H1 (cell line): Measurements from ENCODE around the gene ARHGEF1. TPM values are rescaled to one million over a fixed set of nuclear protein-coding genes. Genes with fewer than 3 reads are reported as not detected.

ENCODE experiments used
- CTCF ChIA-PET: fragments of 300-600 bp; sonication (Branson Sonifier 250); formaldehyde crosslinking; loops from one replicate; lab custom pipeline; 2021; ENCODE audit not compliant: partially characterized antibody; lab: Charles Lee
- POLR2A ChIA-PET: fragments of 300-600 bp; sonication (Branson Sonifier 250); formaldehyde crosslinking; loops from one replicate; lab custom pipeline; 2021; ENCODE audit warnings: inconsistent platforms; ENCODE audit not compliant: partially characterized antibody; lab: Charles Lee
- DNase-seq, 2 experiments: peaks; one replicate each; pipeline versions ENCODE4 v3.0.0 to v3.0.0-alpha.2; 2010 to 2022; ENCODE audit warnings: low spot score in 2 of 2, low read depth in 1 of 2, mixed read lengths in 1 of 2
- FAIRE-seq: peaks from 2 replicates; lab custom pipeline; 2011; peaks lifted over from hg19 to GRCh38; lab: Jason Lieb, UNC
- H2AFZ ChIP-seq: 2 replicates; pipeline ENCODE4 v1.8.1; 2012; ENCODE audit warnings: low read length, inconsistent platforms
- H2AK5ac ChIP-seq: 2 replicates; pipeline ENCODE4 v1.6.1; 2013; ENCODE audit warnings: low read depth, low read length
- H2BK120ac ChIP-seq: replicated peaks from 2 replicates; pipeline ENCODE3; 2013; ENCODE audit warnings: low read depth, low read length, inconsistent platforms
- H2BK12ac ChIP-seq: 2 replicates; pipeline ENCODE4 v1.6.1; 2013; ENCODE audit warnings: low read depth, low read length
- H2BK15ac ChIP-seq: 2 replicates; pipeline ENCODE4 v1.6.1; 2013; ENCODE audit warnings: low read length
- H2BK20ac ChIP-seq: 2 replicates; pipeline ENCODE4 v1.6.1; 2013; ENCODE audit warnings: low read length
- H2BK5ac ChIP-seq: 2 replicates; pipeline ENCODE4 v1.6.1; 2013; ENCODE audit warnings: low read depth, low read length
- H3K14ac ChIP-seq: 2 replicates; pipeline ENCODE4 v1.6.1; 2013; ENCODE audit warnings: inconsistent platforms; ENCODE audit not compliant: insufficient read length
- H3K18ac ChIP-seq: 2 replicates; pipeline ENCODE4 v1.6.1; 2013; ENCODE audit warnings: low read length; ENCODE audit errors: extremely low read depth
- H3K23ac ChIP-seq: 2 replicates; pipeline ENCODE4 v1.6.1; 2013; ENCODE audit warnings: inconsistent platforms; ENCODE audit not compliant: insufficient read length
- H3K23me2 ChIP-seq: 2 replicates; pipeline ENCODE4 v1.6.1; 2013; ENCODE audit warnings: low read depth, low read length
- H3K27ac ChIP-seq: 2 replicates; pipeline ENCODE4 v1.6.1; 2011; ENCODE audit warnings: low read depth, low read length, inconsistent platforms
- H3K27me3 ChIP-seq, 4 experiments: replicated peaks in 1 of 4; 1 replicate in 1 of 4; 2 replicates in 3 of 4; pipeline versions ENCODE4 v1.6.1 to v1.8.1; 2011 to 2013; ENCODE audit warnings: low read length in 3 of 4, mild to moderate bottlenecking in 3 of 4, inconsistent platforms in 2 of 4, mixed read lengths in 2 of 4, moderate library complexity in 1 of 4; ENCODE audit not compliant: control insufficient read depth in 3 of 4, insufficient read depth in 3 of 4; ENCODE audit errors: extremely low read depth in 1 of 4
- H3K36me3 ChIP-seq, 4 experiments: 2 replicates each; pipeline versions ENCODE4 v1.6.1 to v1.8.1; 2011 to 2013; ENCODE audit warnings: mild to moderate bottlenecking in 4 of 4, low read length in 3 of 4, moderate library complexity in 2 of 4, control low read depth in 1 of 4, inconsistent platforms in 1 of 4; ENCODE audit not compliant: insufficient read depth in 4 of 4, control insufficient read depth in 2 of 4
- H3K4ac ChIP-seq: replicated peaks from 2 replicates; pipeline ENCODE3; 2013; ENCODE audit warnings: low read length, low read depth, mixed read lengths, inconsistent platforms; ENCODE audit not compliant: insufficient read length
- H3K4me1 ChIP-seq, 4 experiments: replicated peaks in 1 of 4; 1 replicate in 1 of 4; 2 replicates in 3 of 4; pipeline versions ENCODE4 v1.6.1 to v1.8.1; 2011 to 2013; ENCODE audit warnings: low read length in 3 of 4, inconsistent platforms in 2 of 4, mixed read lengths in 1 of 4; ENCODE audit not compliant: insufficient read depth in 4 of 4, control insufficient read depth in 3 of 4
- H3K4me2 ChIP-seq, 2 experiments: 2 replicates each; pipeline versions ENCODE4 v1.6.1 to v1.8.1; 2011 to 2013; ENCODE audit warnings: low read depth in 2 of 2, low read length in 2 of 2, control low read depth in 1 of 2, inconsistent platforms in 1 of 2, mild to moderate bottlenecking in 1 of 2; ENCODE audit not compliant: insufficient read depth in 1 of 2
- H3K4me3 ChIP-seq, 4 experiments: fragments of 200-600, 300-600 bp in 1 of 4; sonication (generic), shearing (Covaris generic), sonication (Bioruptor Twin) in 1 of 4; 2 replicates each; pipeline versions ENCODE4 v1.5.1 to v1.8.1; 2011 to 2016; ENCODE audit warnings: low read length in 4 of 4, low read depth in 3 of 4, control low read depth in 2 of 4, inconsistent platforms in 2 of 4, mild to moderate bottlenecking in 2 of 4, mixed read lengths in 1 of 4, moderate library complexity in 1 of 4; ENCODE audit not compliant: insufficient read depth in 2 of 4; ENCODE audit errors: extremely low read depth in 1 of 4
- H3K56ac ChIP-seq: replicated peaks from 2 replicates; pipeline ENCODE3; 2013; ENCODE audit warnings: low read depth, mild to moderate bottlenecking, mixed read lengths, low read length, inconsistent platforms; ENCODE audit not compliant: insufficient read length
- H3K79me1 ChIP-seq: 2 replicates; pipeline ENCODE4 v1.6.1; 2013; ENCODE audit warnings: low read depth, low read length, control low read depth
- H3K79me2 ChIP-seq, 2 experiments: 2 replicates each; pipeline versions ENCODE4 v1.6.1 to v1.8.1; 2012 to 2013; ENCODE audit warnings: low read length in 2 of 2, mild to moderate bottlenecking in 2 of 2, inconsistent platforms in 1 of 2; ENCODE audit not compliant: insufficient read depth in 2 of 2, control insufficient read depth in 1 of 2
- H3K9ac ChIP-seq, 4 experiments: replicated peaks in 1 of 4; 1 replicate in 1 of 4; 2 replicates in 3 of 4; pipeline versions ENCODE4 v1.6.1 to v1.8.1; 2011 to 2013; ENCODE audit warnings: low read depth in 3 of 4, low read length in 3 of 4, control low read depth in 2 of 4, mild to moderate bottlenecking in 2 of 4, moderate library complexity in 2 of 4, inconsistent platforms in 1 of 4; ENCODE audit errors: extremely low read depth in 1 of 4
- H3K9me3 ChIP-seq, 2 experiments: 2 replicates each; pipeline versions ENCODE4 v1.6.1 to v1.8.1; 2012 to 2013; ENCODE audit warnings: mild to moderate bottlenecking in 2 of 2, moderate library complexity in 2 of 2, control low read depth in 1 of 2, inconsistent platforms in 1 of 2, low read depth in 1 of 2, low read length in 1 of 2, mixed read lengths in 1 of 2; ENCODE audit not compliant: insufficient read depth in 2 of 2
- H4K20me1 ChIP-seq, 2 experiments: replicated peaks in 1 of 2; 2 replicates each; pipeline versions ENCODE3 to v1.8.1; 2011 to 2013; ENCODE audit warnings: inconsistent platforms in 2 of 2, low read length in 2 of 2, mild to moderate bottlenecking in 1 of 2; ENCODE audit not compliant: insufficient read depth in 2 of 2, control insufficient read depth in 1 of 2
- H4K5ac ChIP-seq: 2 replicates; pipeline ENCODE4 v1.6.1; 2013; ENCODE audit warnings: low read length, low read depth, mixed read lengths, inconsistent platforms; ENCODE audit not compliant: insufficient read length
- H4K8ac ChIP-seq: 2 replicates; pipeline ENCODE4 v1.8.0; 2013; ENCODE audit warnings: mild to moderate bottlenecking, moderate library complexity, low read length, inconsistent platforms; ENCODE audit not compliant: insufficient read depth; ENCODE audit errors: extremely low read depth
- H4K91ac ChIP-seq: replicated peaks from 2 replicates; pipeline ENCODE3; 2013; ENCODE audit warnings: low read length, mixed read lengths, inconsistent platforms; ENCODE audit not compliant: insufficient read length
- CBX8 ChIP-seq: fragments of 300-800, 300-1000 bp; sonication (generic); IDR thresholded peaks from 2 replicates; pipeline ENCODE4 v1.7.1; 2016; ENCODE audit warnings: low read depth, low read length, borderline replicate concordance
- CEBPB ChIP-seq: IDR thresholded peaks from 2 replicates; pipeline ENCODE4 v1.6.1; 2012; ENCODE audit warnings: low read depth, low read length
- CHD2 ChIP-seq: IDR thresholded peaks from 2 replicates; pipeline ENCODE4 v1.6.1; 2012; ENCODE audit warnings: low read length, improper control_type of control experiment
- EZH2 ChIP-seq: fragments of 200-600 bp; sonication (generic); IDR thresholded peaks from 2 replicates; pipeline ENCODE4 v1.7.1; 2012; ENCODE audit warnings: low read depth, mild to moderate bottlenecking, moderate library complexity, low read length, inconsistent platforms; ENCODE audit not compliant: severe bottlenecking
- HDAC2 ChIP-seq, 2 experiments: fragments of 300-600 bp in 1 of 2; sonication (generic) in 1 of 2; IDR thresholded peaks; 2 replicates each; pipeline ENCODE4 v1.6.1; 2011 to 2012; ENCODE audit warnings: low read depth in 2 of 2, low read length in 2 of 2, mild to moderate bottlenecking in 2 of 2, moderate library complexity in 2 of 2, borderline replicate concordance in 1 of 2, inconsistent platforms in 1 of 2
- JUN ChIP-seq: IDR thresholded peaks from 2 replicates; pipeline ENCODE4 v1.6.1; 2011; ENCODE audit warnings: low read depth, mild to moderate bottlenecking, improper control_type of control experiment, low read length
- RAD21 ChIP-seq, 2 experiments: IDR thresholded peaks in 1 of 2; conservative IDR thresholded peaks in 1 of 2; 2 replicates each; pipeline ENCODE4 v1.6.1; 2011; ENCODE audit warnings: low read depth in 2 of 2, low read length in 2 of 2, improper control_type of control experiment in 1 of 2, inconsistent platforms in 1 of 2, mild to moderate bottlenecking in 1 of 2, moderate library complexity in 1 of 2
- RFX5 ChIP-seq: IDR thresholded peaks from 2 replicates; pipeline ENCODE4 v1.6.1; 2011; ENCODE audit warnings: low read depth, low read length, improper control_type of control experiment, borderline replicate concordance
- RNF2 ChIP-seq: fragments of 200-900, 300-1000 bp; sonication (generic); IDR thresholded peaks from 2 replicates; pipeline ENCODE4 v1.7.1; 2016; ENCODE audit warnings: borderline replicate concordance, low read depth, mild to moderate bottlenecking, antibody characterized with exemption, low read length; ENCODE audit not compliant: poor library complexity, severe bottlenecking; ENCODE audit errors: missing control alignments
- SUZ12 ChIP-seq: fragments of 200-600 bp; sonication (generic); IDR thresholded peaks from 2 replicates; pipeline ENCODE4 v1.6.1; 2012; ENCODE audit warnings: mild to moderate bottlenecking, inconsistent platforms, low read length, moderate library complexity, mixed read lengths
- WGBS, 2 experiments: shearing (Covaris generic) in 1 of 2; methylation state at CpG; one replicate each; pipeline versions ENCODE4 v1.1.6 to v1.1.7; 2013 to 2015; ENCODE audit warnings: low lambda C conversion rate in 2 of 2, mixed read lengths in 2 of 2, inconsistent platforms in 1 of 2, low coverage in 1 of 2, missing lambda C conversion rate in 1 of 2; ENCODE audit not compliant: insufficient replicate concordance in 2 of 2, insufficient coverage in 1 of 2, insufficient read length in 1 of 2; ENCODE audit errors: extremely low coverage in 1 of 2, missing lambda C conversion rate in 1 of 2; 5-methylcytosine and 5-hydroxymethylcytosine counted together
- polyA plus RNA-seq, 7 experiments: library from polyadenylated mRNA; depleted of rRNA in 3 of 7; stranded (reverse) in 5 of 7; unstranded in 2 of 7; fragments of >200 nt in 5 of 7; fragments of 200-250 nt in 2 of 7; gene quantifications; 1 replicate in 5 of 7; 2 replicates in 1 of 7; 4 replicates in 1 of 7; pipeline versions ENCODE4 v1.2.1 to v1.2.3, GENCODE V29; 2011 to 2013; ENCODE audit warnings: missing spikeins in 2 of 7, mixed read lengths in 2 of 7
- total RNA-seq: library from RNA; stranded (reverse); fragmentation: NEBNext Ultra II Directional; extraction: Animal tissue kit (Norgen Biotek cat#: 25700); gene quantifications from 2 replicates; pipeline ENCODE4 v1.2.1, GENCODE V29; 2021

The ARHGEF1 gene
- total and polyA plus RNA-seq, 2 of the 8 experiments (the other 6 are each of a cell fraction or from before 2014, with no cell fraction given) = 23.0 to 49.0 TPM

- ChIA-PET CTCF (no interaction called here), POLR2A (interaction anchor here (0.7 kb wide), 1 partner anchor 14 kb away, joined by 3 read pairs; no protein-coding TSS in a partner anchor)
- H3K27ac ChIP-seq = no peak overlapping the region
- peaks cover 20% of the 10 kb centered on the region for H3K23me2 ChIP-seq
- H3K79me2 ChIP-seq = no peaks in the 10 kb centered on the region
- H3K79me1 ChIP-seq = peaks cover 2% of the 10 kb centered on the region
- H3K36me3 ChIP-seq = no peaks in the 10 kb centered on the region
- H3K9ac ChIP-seq = no peak overlapping the region; a peak in 1 of 7 replicates
- peaks cover 9 to 54% of the 10 kb centered on the region in 2 experiments for H4K20me1 ChIP-seq
- peak overlapping the region in 2 of 4 experiments; percentile 13 to 49; a peak in 3 of 8 replicates for H3K4me3 ChIP-seq
- no peak overlapping the region for H2AFZ ChIP-seq
- H2BK12ac ChIP-seq = peak overlapping the region; percentile 97; the same call in 1 of the 2 replicates
- FAIRE-seq (no peak), DNase-seq (no peak)
- peak overlapping the region; percentile 54 to 65 for H3K4me2 ChIP-seq
- 18% methylated on average over 30 of the region's 38 CpGs; no CpG with 5 or more reads in 1 of the 2 experiments for WGBS, 2 experiments
- H4K5ac ChIP-seq = no peak overlapping the region
- H3K23ac ChIP-seq = no peak overlapping the region
- no peaks in the 10 kb centered on the region for H3K9me3 ChIP-seq
- H3K27me3 ChIP-seq = peaks cover 58 to 100% (median 97%) of the 10 kb centered on the region in 4 experiments
- peak overlapping the region; percentile 72; the same call in 1 of the 2 replicates for H2BK20ac ChIP-seq
- no peak overlapping the region for H3K56ac ChIP-seq
- no peak overlapping the region for H3K14ac ChIP-seq
- H4K8ac ChIP-seq = no peak overlapping the region
- peaks cover 0 to 23% (median 5%) of the 10 kb centered on the region in 4 experiments; a peak in 5 of 7 replicates for H3K4me1 ChIP-seq
- no peak overlapping the region for H3K4ac ChIP-seq
- H3K18ac ChIP-seq = peak overlapping the region; percentile 51
- H2AK5ac ChIP-seq = 0 out of 2 replicates have a peak overlapping the region, but pooled peaks have one; percentile 72
- 0 out of 2 replicates have a peak overlapping the region, but pooled peaks have one; percentile 18 for H2BK5ac ChIP-seq
- peak overlapping the region; percentile 81 for H2BK15ac ChIP-seq
- peak overlapping the region; percentile 6 for H4K91ac ChIP-seq
- peak overlapping the region; percentile 54 for H2BK120ac ChIP-seq
- TF ChIP-seq EZH2 (peak; percentile 84), SUZ12 (peak; percentile 80), CBX8 (no peak), RNF2 (peak; percentile 32), CEBPB (no peak), JUN (no peak), RFX5 (no peak), RAD21 (IDR thresholded peaks at IDR 0.05 in 1 of 2, conservative IDR thresholded peaks at IDR 0.05 in 1 of 2; ENCODE audit: low read depth in 2 of 2, low read length in 2 of 2) (no peak), HDAC2 (IDR thresholded peaks at IDR 0.05; ENCODE audit: borderline replicate concordance in 1 of 2, low read depth in 2 of 2, low read length in 2 of 2) (no peak), CHD2 (no peak)
Observed at GRCh38 chr19:41915021-41915775, 32.2 kb downstream of the ARHGEF1 start.
